Trophoblast cell (in vitro differentiated cells and primary cell): ENCODE data around the gene TMEM9.

ENCODE experiments used
- DNase-seq, 2 donors: peaks; one replicate each; pipeline ENCODE4 v3.0.0-alpha.2; 2016
- H2AFZ ChIP-seq: 2 replicates; pipeline ENCODE4 v1.6.1; 2013; ENCODE audit warnings: low read length, moderate library complexity, mild to moderate bottlenecking; ENCODE audit not compliant: insufficient read depth, poor library complexity
- H2AK5ac ChIP-seq: 2 replicates; pipeline ENCODE4 v1.6.1; 2013; ENCODE audit warnings: mild to moderate bottlenecking, low read length
- H2BK120ac ChIP-seq: 2 replicates; pipeline ENCODE4 v1.6.1; 2013; ENCODE audit warnings: low read length, mild to moderate bottlenecking, moderate library complexity; ENCODE audit not compliant: insufficient read depth, poor library complexity
- H2BK12ac ChIP-seq: 2 replicates; pipeline ENCODE4 v1.6.1; 2013; ENCODE audit warnings: mild to moderate bottlenecking, low read length, moderate library complexity
- H2BK5ac ChIP-seq: 2 replicates; pipeline ENCODE4 v1.6.1; 2013; ENCODE audit warnings: low read length, low read depth, moderate library complexity, mild to moderate bottlenecking; ENCODE audit not compliant: poor library complexity
- H3K14ac ChIP-seq: 2 replicates; pipeline ENCODE4 v1.6.1; 2013; ENCODE audit warnings: mild to moderate bottlenecking, low read length
- H3K18ac ChIP-seq: 2 replicates; pipeline ENCODE4 v1.6.1; 2013; ENCODE audit warnings: mild to moderate bottlenecking, low read length
- H3K23ac ChIP-seq: 2 replicates; pipeline ENCODE4 v1.6.1; 2013; ENCODE audit warnings: low read length
- H3K27ac ChIP-seq: 2 replicates; pipeline ENCODE4 v1.5.1; 2013; ENCODE audit warnings: low read depth, mild to moderate bottlenecking, inconsistent platforms, low read length, moderate library complexity
- H3K27me3 ChIP-seq: 2 replicates; pipeline ENCODE4 v1.6.1; 2013; ENCODE audit warnings: inconsistent platforms, mild to moderate bottlenecking, low read length, moderate library complexity; ENCODE audit not compliant: insufficient read depth
- H3K36me3 ChIP-seq, 2 experiments: 1 replicate in 1 of 2; 2 replicates in 1 of 2; pipeline ENCODE4 v1.6.1; 2013; ENCODE audit warnings: low read length in 2 of 2, mild to moderate bottlenecking in 2 of 2, moderate library complexity in 1 of 2; ENCODE audit not compliant: insufficient read depth in 2 of 2, control insufficient read depth in 1 of 2
- H3K4ac ChIP-seq: 2 replicates; pipeline ENCODE4 v1.6.1; 2013; ENCODE audit warnings: low read depth, mild to moderate bottlenecking, low read length, moderate library complexity
- H3K4me1 ChIP-seq, 2 experiments: 1 replicate in 1 of 2; 2 replicates in 1 of 2; pipeline ENCODE4 v1.6.1; 2013; ENCODE audit warnings: low read length in 2 of 2, mild to moderate bottlenecking in 2 of 2, moderate library complexity in 1 of 2; ENCODE audit not compliant: insufficient read depth in 2 of 2, control insufficient read depth in 1 of 2
- H3K4me2 ChIP-seq: 2 replicates; pipeline ENCODE4 v1.6.1; 2013; ENCODE audit warnings: inconsistent platforms, mild to moderate bottlenecking, low read length, moderate library complexity
- H3K4me3 ChIP-seq: 2 replicates; pipeline ENCODE4 v1.5.1; 2013; ENCODE audit warnings: mild to moderate bottlenecking, low read depth, low read length, inconsistent platforms
- H3K79me1 ChIP-seq: one replicate; pipeline ENCODE4 v1.6.1; 2013; ENCODE audit warnings: low read length
- H3K79me2 ChIP-seq: 2 replicates; pipeline ENCODE4 v1.6.1; 2013; ENCODE audit warnings: low read length, mild to moderate bottlenecking; ENCODE audit not compliant: control insufficient read depth, insufficient read depth, poor library complexity
- H3K9ac ChIP-seq: 2 replicates; pipeline ENCODE4 v1.6.1; 2013; ENCODE audit warnings: mild to moderate bottlenecking, low read length
- H3K9me3 ChIP-seq: 2 replicates; pipeline ENCODE4 v1.6.1; 2013; ENCODE audit warnings: low read depth, mild to moderate bottlenecking, control low read depth, inconsistent platforms, low read length; ENCODE audit not compliant: insufficient read depth
- H4K12ac ChIP-seq: 2 replicates; pipeline ENCODE4 v1.6.1; 2013; ENCODE audit warnings: low read depth, mild to moderate bottlenecking, low read length, moderate library complexity
- H4K8ac ChIP-seq: 2 replicates; pipeline ENCODE4 v1.6.1; 2013; ENCODE audit warnings: low read depth, mild to moderate bottlenecking, low read length, moderate library complexity
- H4K91ac ChIP-seq: one replicate; pipeline ENCODE4 v1.6.1; 2013; ENCODE audit warnings: low read depth, mild to moderate bottlenecking, low read length, moderate library complexity
- WGBS: extraction: QIAGEN DNeasy Blood & Tissue Kit; methylation state at CpG from one replicate; pipeline ENCODE4 v1.1.7; 2013; ENCODE audit warnings: missing lambda C conversion rate; ENCODE audit not compliant: insufficient read length, insufficient coverage; ENCODE audit errors: extremely low coverage; 5-methylcytosine and 5-hydroxymethylcytosine counted together

The TMEM9 gene

GRCh38 chr1:201180901-201181300, 26.6 kb upstream of the TMEM9 start:
- Histone ChIP-seq H3K9me3 (peaks cover 7% of the 10 kb centered on the region), H4K12ac (no peak overlapping the region), H2AFZ (no peak overlapping the region), H3K27ac (no peak overlapping the region), H3K4ac (no peak overlapping the region), H2BK120ac (no peak overlapping the region), H3K23ac (no peak overlapping the region), H2BK5ac (no peak overlapping the region), H4K8ac (no peak overlapping the region), H3K4me2 (no peak overlapping the region), H3K9ac (no peak overlapping the region), H2AK5ac (no peak overlapping the region), H3K79me2 (no peaks in the 10 kb centered on the region), H3K4me1 (peaks cover 4 to 9% of the 10 kb centered on the region in 2 experiments), H2BK12ac (no peak overlapping the region), H3K4me3 (no peak overlapping the region), H4K91ac (no peak overlapping the region), H3K79me1 (peaks cover 9% of the 10 kb centered on the region), H3K36me3 (no peaks in the 10 kb centered on the region), H3K14ac (no peak overlapping the region), H3K27me3 (no peaks in the 10 kb centered on the region), H3K18ac (no peak overlapping the region)
- DNase-seq = no peak
- WGBS = no CpG with 5 or more reads among the region's 6 CpGs

- Histone ChIP-seq H2BK5ac (no peak overlapping the region), H2AK5ac (no peak overlapping the region), H3K79me2 (no peaks in the 10 kb centered on the region), H3K23ac (no peak overlapping the region), H3K79me1 (peaks cover 5% of the 10 kb centered on the region), H3K4me1 (peaks cover 0 to 5% of the 10 kb centered on the region in 2 experiments), H3K4me3 (no peak overlapping the region), H4K8ac (no peak overlapping the region), H4K12ac (no peak overlapping the region), H2AFZ (no peak overlapping the region), H3K18ac (no peak overlapping the region), H3K14ac (no peak overlapping the region), H3K9ac (no peak overlapping the region), H3K27ac (no peak overlapping the region), H3K36me3 (no peaks in the 10 kb centered on the region), H2BK12ac (no peak overlapping the region), H2BK120ac (no peak overlapping the region), H4K91ac (no peak overlapping the region), H3K4ac (no peak overlapping the region), H3K27me3 (no peaks in the 10 kb centered on the region), H3K4me2 (no peak overlapping the region), H3K9me3 (peaks cover 7% of the 10 kb centered on the region)
- DNase-seq = no peak
- no CpG with 5 or more reads among the region's 1 CpG for WGBS
Measured at GRCh38 chr1:201180141-201180540, 25.9 kb upstream of the TMEM9 start.

GRCh38 chr1:201178718-201179117, 24.4 kb upstream of the TMEM9 start:
- no peak overlapping the region for H3K23ac ChIP-seq
- peaks cover 6% of the 10 kb centered on the region for H3K9me3 ChIP-seq
- no peak overlapping the region for H2AFZ ChIP-seq
- H2BK120ac ChIP-seq = no peak overlapping the region
- no peak overlapping the region for H4K91ac ChIP-seq
- H2BK5ac ChIP-seq = no peak overlapping the region
- H3K4ac ChIP-seq = no peak overlapping the region
- no peaks in the 10 kb centered on the region for H3K27me3 ChIP-seq
- WGBS = no CpG with 5 or more reads among the region's 3 CpGs
- no peak overlapping the region for H4K12ac ChIP-seq
- no peak overlapping the region for H3K4me3 ChIP-seq
- H3K9ac ChIP-seq = no peak overlapping the region
- H2BK12ac ChIP-seq = no peak overlapping the region
- H3K36me3 ChIP-seq = no peaks in the 10 kb centered on the region
- H4K8ac ChIP-seq = no peak overlapping the region
- H3K4me2 ChIP-seq = no peak overlapping the region
- H3K79me1 ChIP-seq = peaks cover 2% of the 10 kb centered on the region
- no peak overlapping the region for H3K14ac ChIP-seq
- no peaks in the 10 kb centered on the region for H3K79me2 ChIP-seq
- DNase-seq = no peak
- H2AK5ac ChIP-seq = no peak overlapping the region
- H3K27ac ChIP-seq = no peak overlapping the region
- no peak overlapping the region for H3K18ac ChIP-seq
- peaks cover 0 to 4% of the 10 kb centered on the region in 2 experiments for H3K4me1 ChIP-seq

GRCh38 chr1:201176940-201177339, 22.7 kb upstream of the TMEM9 start:
- H3K23ac ChIP-seq = no peak overlapping the region
- no peak overlapping the region for H2BK120ac ChIP-seq
- peaks cover 8% of the 10 kb centered on the region for H3K79me1 ChIP-seq
- H3K27ac ChIP-seq = no peak overlapping the region
- no peak for DNase-seq
- no peaks in the 10 kb centered on the region for H3K36me3 ChIP-seq
- H3K4me1 ChIP-seq = peaks cover 7 to 12% of the 10 kb centered on the region in 2 experiments
- H3K27me3 ChIP-seq = no peaks in the 10 kb centered on the region
- no peak overlapping the region for H2AK5ac ChIP-seq
- no peak overlapping the region for H3K9ac ChIP-seq
- no peak overlapping the region for H4K8ac ChIP-seq
- H3K14ac ChIP-seq = no peak overlapping the region
- peaks cover 1% of the 10 kb centered on the region for H3K79me2 ChIP-seq
- H3K18ac ChIP-seq = no peak overlapping the region
- H2BK5ac ChIP-seq = no peak overlapping the region
- H2AFZ ChIP-seq = no peak overlapping the region
- H4K12ac ChIP-seq = no peak overlapping the region
- H4K91ac ChIP-seq = no peak overlapping the region
- H3K4me3 ChIP-seq = no peak overlapping the region
- no peak overlapping the region for H3K4ac ChIP-seq
- H3K4me2 ChIP-seq = no peak overlapping the region
- no peak overlapping the region for H2BK12ac ChIP-seq
- H3K9me3 ChIP-seq = peaks cover 5% of the 10 kb centered on the region
- no CpG with 5 or more reads among the region's 2 CpGs for whole genome bisulfite sequencing
